CD4-positive, alpha-beta T cell treated with Interleukin-6 at 100 ng/mL for 8 hours (primary cell): ENCODE data around the gene MYCBP.
"Not testable (repeated sequence)": the region's sequence is repeated elsewhere in the genome, so short reads cannot be mapped to it uniquely, and the experiment has no call there.

Source experiments
- DNase-seq: peaks from one replicate; pipeline ENCODE4 v3.0.0-alpha.2; 2020; ENCODE audit warnings: mixed read lengths, low spot score

Gene MYCBP

GRCh38 chr1:38867208-38867607 is 5.9 kb downstream of the MYCBP start:
- no peak for DNase-seq

GRCh38 chr1:38865112-38865715 is 7.9 kb downstream of the MYCBP start:
- DNase-seq = no peak

- no peak for DNase-seq
Observed at GRCh38 chr1:38860454-38860795, 12.7 kb downstream of the MYCBP start.

- DNase-seq = peak; percentile 98
Observed at GRCh38 chr1:38859561-38860453, 13.3 kb downstream of the MYCBP start, which contains the start of gene RRAGC. Gene RRAGC, minus strand, starts transcription at chr1:38859772. Its CDS starts 126 bp downstream, at chr1:38859646.

- DNase-seq = peak; percentile 12
Observed at GRCh38 chr1:38858833-38859560, 14.2 kb downstream of the MYCBP start.

GRCh38 chr1:38852780-38853179 is 20.4 kb downstream of the MYCBP start:
- no peak for DNase-seq

GRCh38 chr1:38848071-38848470 is 25.1 kb downstream of the MYCBP start:
- DNase-seq = no peak

GRCh38 chr1:38846210-38846609 is 26.9 kb downstream of the MYCBP start:
- no peak for DNase-seq

GRCh38 chr1:38845088-38845487 is 28.1 kb downstream of the MYCBP start:
- DNase-seq = not testable (repeated sequence)

- no peak for DNase-seq
Observed at GRCh38 chr1:38840281-38840680, 32.9 kb downstream of the MYCBP start.

- no peak for DNase-seq
Observed at GRCh38 chr1:38839363-38839762, 33.8 kb downstream of the MYCBP start.

- DNase-seq = not testable (repeated sequence)
Observed at GRCh38 chr1:38836316-38836715, 36.8 kb downstream of the MYCBP start.

- DNase-seq = peak; percentile 71
Observed at GRCh38 chr1:38834937-38835827, 38.0 kb downstream of the MYCBP start.

- no peak for DNase-seq
Observed at GRCh38 chr1:38834221-38834782, 38.8 kb downstream of the MYCBP start.

- no peak for DNase-seq
Observed at GRCh38 chr1:38833146-38833545, 40.0 kb downstream of the MYCBP start.

- DNase-seq = no peak
Observed at GRCh38 chr1:38832370-38832734, 40.8 kb downstream of the MYCBP start.

- DNase-seq = no peak
Observed at GRCh38 chr1:38831731-38832369, 41.3 kb downstream of the MYCBP start.

- DNase-seq = no peak
Observed at GRCh38 chr1:38829368-38829767, 43.8 kb downstream of the MYCBP start.

- no peak for DNase-seq
Observed at GRCh38 chr1:38827318-38827717, 45.8 kb downstream of the MYCBP start.

- no peak for DNase-seq
Observed at GRCh38 chr1:38826886-38827285, 46.3 kb downstream of the MYCBP start.

- no peak for DNase-seq
Observed at GRCh38 chr1:38826262-38826661, 46.9 kb downstream of the MYCBP start.
